ENCODE results near the gene SPATA3.

Gene SPATA3

DNA sequence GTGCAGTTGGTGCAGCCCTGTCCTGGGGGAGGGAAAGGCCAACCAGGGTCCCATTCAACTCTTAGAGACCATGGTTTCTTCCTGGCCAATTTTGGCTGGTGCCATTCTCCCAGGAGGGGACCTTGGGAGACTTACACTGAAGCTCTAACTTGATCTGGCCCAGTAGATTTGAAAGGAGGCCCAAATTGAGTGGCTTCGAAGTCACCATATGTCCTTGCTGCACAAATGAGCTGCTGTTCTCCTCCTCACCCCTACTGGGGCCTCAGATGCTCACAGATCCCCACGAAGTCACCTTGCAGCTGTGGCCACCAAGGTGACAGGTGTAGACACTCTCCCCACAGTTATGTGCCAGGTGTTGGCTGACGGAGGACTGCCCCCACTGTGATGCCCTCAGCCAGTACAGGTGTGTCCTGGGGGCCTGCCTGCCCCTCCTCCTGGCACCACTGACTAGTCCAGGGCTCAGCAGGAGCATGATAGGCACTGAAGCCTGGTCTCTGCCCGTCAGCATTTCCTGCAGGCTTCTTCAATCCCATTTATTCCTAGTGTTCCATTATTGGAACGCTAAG is 36.7 kb downstream of the SPATA3 start:
- no peak for DNase-seq

GRCh38 chr2:231033147-231034132 is 37.5 kb downstream of the SPATA3 start:
- no peak for DNase-seq

GRCh38 chr2:231034291-231034882 is 38.5 kb downstream of the SPATA3 start:
- no peak for DNase-seq

- DNase-seq, result no peak
Measured at GRCh38 chr2:231036131-231036530, 40.2 kb downstream of the SPATA3 start.

- DNase-seq, result no peak
Measured at GRCh38 chr2:231036578-231037106, 40.7 kb downstream of the SPATA3 start.

GRCh38 chr2:231037202-231037730 is 41.3 kb downstream of the SPATA3 start, which contains the start of gene C2orf72:
Gene C2orf72 (plus strand): TSS chr2:231037523. CDS start chr2:231037566, 43 bp downstream.
- no peak for DNase-seq

DNA sequence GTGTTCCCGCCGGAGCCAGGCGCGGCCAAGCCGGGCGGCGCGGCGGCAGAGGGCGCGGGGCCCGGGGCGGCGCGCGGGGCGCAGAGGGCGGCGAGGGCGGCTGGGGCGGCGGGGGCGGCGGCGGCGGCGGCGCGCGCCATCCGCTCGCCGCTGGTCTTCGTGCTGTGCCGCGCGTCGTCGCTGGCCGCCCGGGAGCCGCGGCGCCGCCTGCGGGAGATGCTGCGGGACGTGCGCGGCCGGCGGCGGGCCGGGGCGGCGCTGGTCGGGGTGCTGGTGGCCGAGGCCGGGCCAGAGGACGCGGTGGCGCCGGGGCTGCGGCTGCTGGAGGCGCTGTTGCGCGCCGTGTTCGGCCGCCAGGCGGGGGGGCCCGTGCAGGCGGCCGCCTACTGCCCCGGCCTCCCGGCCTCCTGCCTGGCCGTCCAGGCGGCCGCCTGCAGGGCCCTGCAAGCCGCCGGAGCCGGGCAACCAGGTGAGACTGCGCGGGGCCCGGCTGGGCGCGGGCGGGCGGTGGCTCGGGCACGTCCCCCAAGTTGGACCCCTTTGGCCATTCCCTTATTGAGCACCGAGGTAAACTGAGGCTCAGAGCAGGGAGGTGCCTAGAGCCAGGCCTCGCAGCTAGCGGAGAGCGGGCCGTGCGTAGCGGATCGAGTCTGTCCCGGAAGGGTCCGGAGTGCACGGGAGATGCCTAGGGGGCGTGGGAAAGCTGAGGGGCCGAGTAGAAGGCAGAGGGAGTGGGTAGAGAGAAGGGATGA is 42.0 kb downstream of the SPATA3 start:
- DNase-seq, result no peak

DNA sequence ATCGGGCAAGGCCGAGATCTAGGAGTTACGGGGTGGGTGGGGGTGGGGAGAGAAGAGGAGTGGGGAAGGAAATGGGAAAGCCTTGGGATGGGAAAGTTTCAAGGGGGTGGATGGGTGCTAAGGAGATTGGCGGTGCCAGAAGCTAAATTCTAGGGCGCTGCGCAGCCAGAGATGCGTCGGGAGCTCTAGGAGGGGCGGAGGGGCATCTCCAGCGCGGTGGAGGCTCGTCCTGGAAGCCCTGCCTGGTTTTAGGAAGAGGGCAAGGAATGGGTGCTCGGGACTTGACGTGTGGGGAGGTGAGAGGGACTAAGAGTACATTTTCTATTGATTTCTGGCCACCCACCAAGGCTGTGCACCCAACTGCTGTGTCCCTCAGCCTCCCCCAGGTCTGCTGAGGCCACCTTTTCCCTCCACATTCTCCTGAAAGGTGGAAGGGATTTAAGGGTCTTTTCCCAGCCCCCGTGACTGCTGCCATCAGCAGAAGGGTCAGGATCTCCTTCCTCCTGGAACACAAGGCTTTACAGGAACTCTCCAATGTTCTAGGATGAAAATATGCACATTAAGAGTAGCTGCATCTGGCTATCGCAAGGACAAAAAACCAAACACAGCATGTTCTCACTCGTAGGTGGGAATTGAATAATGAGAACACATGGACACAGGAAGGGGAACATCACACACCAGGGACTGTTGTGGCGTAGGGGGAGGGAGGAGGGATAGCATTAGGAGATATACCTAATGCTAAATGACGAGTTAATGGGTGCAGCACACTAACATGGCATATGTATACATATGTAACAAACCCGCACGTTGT is 42.8 kb downstream of the SPATA3 start:
- DNase-seq, result no peak

- DNase-seq, result no peak
Measured at GRCh38 chr2:231039294-231039664, 43.4 kb downstream of the SPATA3 start.

- DNase-seq, result no peak
Measured at GRCh38 chr2:231039821-231040364, 44.0 kb downstream of the SPATA3 start.

DNA sequence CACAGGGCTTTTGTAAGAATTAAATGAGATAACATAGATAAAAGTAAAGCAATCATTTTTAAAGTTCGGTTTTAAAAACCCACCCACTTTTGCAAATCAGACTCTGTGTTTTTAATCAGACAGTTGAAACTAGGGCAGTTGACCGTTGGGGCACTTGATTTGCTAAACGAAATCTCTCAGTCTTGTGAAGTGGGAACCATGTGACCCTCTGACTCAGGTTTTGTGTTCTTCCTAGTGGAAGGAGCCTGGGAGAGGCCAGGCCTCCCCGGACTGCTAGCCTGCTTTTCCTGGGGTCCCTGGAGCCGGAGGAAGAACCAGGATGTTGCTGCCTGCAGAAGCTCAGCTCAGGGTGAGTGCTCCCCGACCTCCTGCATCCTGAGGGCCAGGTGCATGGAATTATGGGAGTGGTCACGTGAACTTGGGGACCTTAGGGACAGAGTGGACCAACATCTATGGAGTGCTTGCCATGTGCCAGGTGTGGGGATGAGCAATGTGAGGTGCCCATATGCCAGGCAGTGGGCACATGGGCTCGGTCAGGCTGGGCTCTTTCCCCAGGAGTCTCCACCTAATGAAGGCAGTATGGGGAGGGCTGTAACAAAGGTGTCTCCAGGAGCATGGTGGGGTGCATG is 45.3 kb downstream of the SPATA3 start:
- DNase-seq, result no peak

GRCh38 chr2:231043796-231044195 is 47.9 kb downstream of the SPATA3 start:
- no peak for DNase-seq

- no peak for DNase-seq
Measured at GRCh38 chr2:231046916-231047273, 51.0 kb downstream of the SPATA3 start.

DNA sequence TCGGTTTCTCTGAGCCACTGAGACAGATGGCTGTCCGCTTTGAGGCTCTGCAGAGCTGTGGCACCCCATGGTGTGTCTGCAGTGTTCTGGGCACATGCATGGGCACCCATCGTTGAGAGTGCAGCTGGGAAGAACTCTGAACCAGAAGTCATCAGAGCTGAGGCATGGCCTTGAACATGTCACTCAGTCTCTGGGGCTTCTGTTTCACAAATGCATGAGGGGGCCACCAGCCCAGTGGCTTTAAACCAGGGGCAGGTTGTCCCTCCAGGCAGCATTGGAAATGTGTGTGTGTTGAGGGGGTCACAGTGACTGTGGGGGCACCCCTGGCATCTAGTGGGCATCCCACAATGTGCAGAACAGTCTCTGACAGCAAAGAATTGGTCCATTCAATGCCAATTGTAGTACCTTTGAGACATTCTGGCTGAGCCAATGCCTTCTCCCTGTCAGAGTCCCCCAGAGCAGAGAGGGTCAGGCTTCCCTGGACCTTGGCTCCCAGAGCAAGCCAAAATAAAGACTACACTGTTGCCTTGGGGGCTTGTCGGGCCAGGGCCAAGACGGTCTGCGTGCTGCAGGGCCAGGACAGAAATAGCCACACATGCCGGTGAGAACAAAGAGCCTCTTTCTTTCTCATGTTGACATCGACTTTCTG is 51.5 kb downstream of the SPATA3 start:
- no peak for DNase-seq

- DNase-seq, result no peak
Measured at GRCh38 chr2:231047923-231048915, 52.3 kb downstream of the SPATA3 start.

DNA sequence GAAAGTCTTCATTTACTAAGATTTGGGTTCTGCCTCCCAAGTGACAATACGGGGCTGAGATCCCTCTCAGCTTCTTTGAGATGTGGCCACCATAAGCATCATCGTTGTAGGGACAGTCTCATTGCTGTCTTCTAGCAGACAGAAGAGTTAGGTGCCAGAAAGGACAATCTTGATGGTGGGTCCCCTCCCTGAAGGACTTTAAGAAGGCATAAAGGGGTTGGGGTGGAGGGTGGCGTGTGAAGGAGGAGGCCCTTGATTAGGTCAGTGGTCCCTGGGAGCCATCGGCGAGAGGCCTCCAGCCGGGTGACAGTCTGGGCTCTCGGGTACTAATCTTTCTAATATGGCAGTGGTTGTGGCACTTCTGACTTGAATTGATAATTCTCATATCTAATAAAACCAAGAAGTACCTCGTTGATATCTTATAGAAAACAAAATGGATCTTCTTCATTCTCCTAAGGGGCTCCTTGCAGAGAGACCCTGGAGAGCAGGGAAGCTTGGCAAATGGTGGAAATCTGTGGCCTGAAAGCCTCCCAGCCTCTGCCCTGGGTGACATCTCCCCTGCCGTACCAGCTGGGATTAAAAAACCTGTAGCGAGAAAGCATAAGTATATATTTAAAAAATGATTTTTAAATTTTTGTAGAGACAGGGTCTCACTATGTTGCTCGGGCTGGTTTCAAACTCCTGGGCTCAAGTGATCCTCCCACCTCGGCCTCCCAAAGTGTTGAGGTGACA is 53.5 kb downstream of the SPATA3 start:
- DNase-seq, result no peak

DNA sequence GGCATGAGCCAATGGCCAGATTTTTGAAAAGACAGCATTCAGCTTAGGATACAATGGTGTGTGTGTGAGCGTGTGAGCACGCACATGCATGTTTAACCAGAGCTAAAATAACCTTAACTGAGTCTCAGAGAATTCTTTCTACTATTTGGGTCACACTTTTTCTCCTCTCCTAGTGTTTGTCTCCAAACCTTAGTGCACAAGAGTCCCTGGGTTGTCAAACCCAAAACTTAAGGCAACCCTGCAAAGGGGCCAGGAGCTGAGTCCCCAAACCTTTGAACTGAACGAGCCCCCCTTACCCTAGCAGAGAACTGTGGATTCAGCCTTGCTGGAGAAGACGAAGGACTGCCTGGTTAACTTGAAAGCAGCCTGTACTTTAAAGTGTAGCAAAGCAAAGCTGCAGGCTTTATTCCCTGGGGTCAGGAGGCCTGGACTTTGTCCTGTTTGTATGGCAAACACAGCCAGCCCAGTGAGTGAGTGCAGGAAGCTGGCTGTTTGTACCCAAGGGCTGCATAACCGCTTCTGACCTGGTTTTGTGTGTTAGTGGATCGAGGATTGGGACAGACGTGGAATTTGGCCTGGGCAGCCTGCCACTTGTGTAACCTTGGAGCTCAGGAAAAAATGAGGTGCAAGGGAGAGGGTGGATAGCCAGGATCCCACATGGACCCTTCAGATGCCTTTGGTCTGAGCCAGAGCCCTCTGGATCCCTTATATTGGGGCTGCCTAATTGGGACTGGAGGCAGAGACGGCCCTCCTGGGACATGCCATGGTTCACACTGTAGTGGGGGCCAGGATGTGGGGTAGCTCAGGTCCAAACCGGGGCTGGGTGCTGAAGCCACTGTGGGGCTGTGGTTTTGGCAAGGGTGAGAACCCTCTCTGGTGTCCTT is 54.3 kb downstream of the SPATA3 start:
- no peak for DNase-seq

Measured in NCI-H226 (cell line).